GM12892 (cell line): ENCODE results near the gene KLHL10.

Experiments
- POLR2A ChIP-seq: IDR thresholded peaks from 2 replicates; pipeline ENCODE4 v1.6.1; 2011; ENCODE audit warnings: low read depth, low read length, control low read depth
- POLR2AphosphoS5 ChIP-seq: IDR thresholded peaks from 2 replicates; pipeline ENCODE4 v1.6.1; 2011; ENCODE audit warnings: low read depth, low read length, control low read depth
- TAF1 ChIP-seq: IDR thresholded peaks from 2 replicates; pipeline ENCODE4 v1.6.1; 2011; ENCODE audit warnings: low read depth, mild to moderate bottlenecking, control low read depth, low read length, borderline replicate concordance

GRCh38 chr17:41863074-41863848 is 25.6 kb downstream of the KLHL10 start:
- TF ChIP-seq POLR2A (no peak), POLR2AphosphoS5 (no peak), TAF1 (no peak)
